H1 (cell line): Measurements from ENCODE around the gene GLIPR2. TPM values are rescaled to one million over a fixed set of nuclear protein-coding genes. Genes with fewer than 3 reads are reported as not detected.

ENCODE experiments used
- CREB1 ChIP-seq: IDR thresholded peaks from 2 replicates; pipeline ENCODE4 v1.6.1; 2012; ENCODE audit warnings: inconsistent platforms
- FOSL1 ChIP-seq: IDR thresholded peaks from 2 replicates; pipeline ENCODE4 v1.6.1; 2011; ENCODE audit warnings: mild to moderate bottlenecking, low read depth, low read length, moderate library complexity; ENCODE audit not compliant: insufficient read depth
- SIX5 ChIP-seq: IDR thresholded peaks from 2 replicates; pipeline ENCODE4 v1.6.1; 2011; ENCODE audit warnings: mild to moderate bottlenecking, low read depth, low read length
- TAF7 ChIP-seq: optimal IDR thresholded peaks from 2 replicates; pipeline ENCODE3; 2011; ENCODE audit warnings: low read depth, mild to moderate bottlenecking, inconsistent platforms, low read length, moderate library complexity, borderline replicate concordance
- YY1 ChIP-seq: IDR thresholded peaks from 2 replicates; pipeline ENCODE4 v1.6.1; 2011; ENCODE audit warnings: low read depth, mild to moderate bottlenecking, low read length
- polyA plus RNA-seq, 7 experiments: library from polyadenylated mRNA; depleted of rRNA in 3 of 7; stranded (reverse) in 5 of 7; unstranded in 2 of 7; fragments of >200 nt in 5 of 7; fragments of 200-250 nt in 2 of 7; gene quantifications; 1 replicate in 5 of 7; 2 replicates in 1 of 7; 4 replicates in 1 of 7; pipeline versions ENCODE4 v1.2.1 to v1.2.3, GENCODE V29; 2011 to 2013; ENCODE audit warnings: missing spikeins in 2 of 7, mixed read lengths in 2 of 7
- total RNA-seq: library from RNA; stranded (reverse); fragmentation: NEBNext Ultra II Directional; extraction: Animal tissue kit (Norgen Biotek cat#: 25700); gene quantifications from 2 replicates; pipeline ENCODE4 v1.2.1, GENCODE V29; 2021
- TF ChIP-seq, protein P1 (sequence below): fragments of 300-600 bp; sonication (generic); IDR thresholded peaks from 2 replicates; pipeline ENCODE4 v1.7.1; 2012; ENCODE audit warnings: low read length, moderate library complexity, mild to moderate bottlenecking, inconsistent platforms; ENCODE audit not compliant: insufficient replicate concordance
- TF ChIP-seq, protein P2 (sequence below): IDR thresholded peaks from 2 replicates; pipeline ENCODE4 v1.6.1; 2012; ENCODE audit warnings: inconsistent platforms

GLIPR2 gene
- total and polyA plus RNA-seq, 2 of the 8 experiments (the other 6 are each of a cell fraction or from before 2014, with no cell fraction given): 7.9 to 12.0 TPM

GRCh38 chr9:36154331-36154952 is 17.9 kb downstream of the GLIPR2 start (continued):
- TF ChIP-seq, protein P1, sequence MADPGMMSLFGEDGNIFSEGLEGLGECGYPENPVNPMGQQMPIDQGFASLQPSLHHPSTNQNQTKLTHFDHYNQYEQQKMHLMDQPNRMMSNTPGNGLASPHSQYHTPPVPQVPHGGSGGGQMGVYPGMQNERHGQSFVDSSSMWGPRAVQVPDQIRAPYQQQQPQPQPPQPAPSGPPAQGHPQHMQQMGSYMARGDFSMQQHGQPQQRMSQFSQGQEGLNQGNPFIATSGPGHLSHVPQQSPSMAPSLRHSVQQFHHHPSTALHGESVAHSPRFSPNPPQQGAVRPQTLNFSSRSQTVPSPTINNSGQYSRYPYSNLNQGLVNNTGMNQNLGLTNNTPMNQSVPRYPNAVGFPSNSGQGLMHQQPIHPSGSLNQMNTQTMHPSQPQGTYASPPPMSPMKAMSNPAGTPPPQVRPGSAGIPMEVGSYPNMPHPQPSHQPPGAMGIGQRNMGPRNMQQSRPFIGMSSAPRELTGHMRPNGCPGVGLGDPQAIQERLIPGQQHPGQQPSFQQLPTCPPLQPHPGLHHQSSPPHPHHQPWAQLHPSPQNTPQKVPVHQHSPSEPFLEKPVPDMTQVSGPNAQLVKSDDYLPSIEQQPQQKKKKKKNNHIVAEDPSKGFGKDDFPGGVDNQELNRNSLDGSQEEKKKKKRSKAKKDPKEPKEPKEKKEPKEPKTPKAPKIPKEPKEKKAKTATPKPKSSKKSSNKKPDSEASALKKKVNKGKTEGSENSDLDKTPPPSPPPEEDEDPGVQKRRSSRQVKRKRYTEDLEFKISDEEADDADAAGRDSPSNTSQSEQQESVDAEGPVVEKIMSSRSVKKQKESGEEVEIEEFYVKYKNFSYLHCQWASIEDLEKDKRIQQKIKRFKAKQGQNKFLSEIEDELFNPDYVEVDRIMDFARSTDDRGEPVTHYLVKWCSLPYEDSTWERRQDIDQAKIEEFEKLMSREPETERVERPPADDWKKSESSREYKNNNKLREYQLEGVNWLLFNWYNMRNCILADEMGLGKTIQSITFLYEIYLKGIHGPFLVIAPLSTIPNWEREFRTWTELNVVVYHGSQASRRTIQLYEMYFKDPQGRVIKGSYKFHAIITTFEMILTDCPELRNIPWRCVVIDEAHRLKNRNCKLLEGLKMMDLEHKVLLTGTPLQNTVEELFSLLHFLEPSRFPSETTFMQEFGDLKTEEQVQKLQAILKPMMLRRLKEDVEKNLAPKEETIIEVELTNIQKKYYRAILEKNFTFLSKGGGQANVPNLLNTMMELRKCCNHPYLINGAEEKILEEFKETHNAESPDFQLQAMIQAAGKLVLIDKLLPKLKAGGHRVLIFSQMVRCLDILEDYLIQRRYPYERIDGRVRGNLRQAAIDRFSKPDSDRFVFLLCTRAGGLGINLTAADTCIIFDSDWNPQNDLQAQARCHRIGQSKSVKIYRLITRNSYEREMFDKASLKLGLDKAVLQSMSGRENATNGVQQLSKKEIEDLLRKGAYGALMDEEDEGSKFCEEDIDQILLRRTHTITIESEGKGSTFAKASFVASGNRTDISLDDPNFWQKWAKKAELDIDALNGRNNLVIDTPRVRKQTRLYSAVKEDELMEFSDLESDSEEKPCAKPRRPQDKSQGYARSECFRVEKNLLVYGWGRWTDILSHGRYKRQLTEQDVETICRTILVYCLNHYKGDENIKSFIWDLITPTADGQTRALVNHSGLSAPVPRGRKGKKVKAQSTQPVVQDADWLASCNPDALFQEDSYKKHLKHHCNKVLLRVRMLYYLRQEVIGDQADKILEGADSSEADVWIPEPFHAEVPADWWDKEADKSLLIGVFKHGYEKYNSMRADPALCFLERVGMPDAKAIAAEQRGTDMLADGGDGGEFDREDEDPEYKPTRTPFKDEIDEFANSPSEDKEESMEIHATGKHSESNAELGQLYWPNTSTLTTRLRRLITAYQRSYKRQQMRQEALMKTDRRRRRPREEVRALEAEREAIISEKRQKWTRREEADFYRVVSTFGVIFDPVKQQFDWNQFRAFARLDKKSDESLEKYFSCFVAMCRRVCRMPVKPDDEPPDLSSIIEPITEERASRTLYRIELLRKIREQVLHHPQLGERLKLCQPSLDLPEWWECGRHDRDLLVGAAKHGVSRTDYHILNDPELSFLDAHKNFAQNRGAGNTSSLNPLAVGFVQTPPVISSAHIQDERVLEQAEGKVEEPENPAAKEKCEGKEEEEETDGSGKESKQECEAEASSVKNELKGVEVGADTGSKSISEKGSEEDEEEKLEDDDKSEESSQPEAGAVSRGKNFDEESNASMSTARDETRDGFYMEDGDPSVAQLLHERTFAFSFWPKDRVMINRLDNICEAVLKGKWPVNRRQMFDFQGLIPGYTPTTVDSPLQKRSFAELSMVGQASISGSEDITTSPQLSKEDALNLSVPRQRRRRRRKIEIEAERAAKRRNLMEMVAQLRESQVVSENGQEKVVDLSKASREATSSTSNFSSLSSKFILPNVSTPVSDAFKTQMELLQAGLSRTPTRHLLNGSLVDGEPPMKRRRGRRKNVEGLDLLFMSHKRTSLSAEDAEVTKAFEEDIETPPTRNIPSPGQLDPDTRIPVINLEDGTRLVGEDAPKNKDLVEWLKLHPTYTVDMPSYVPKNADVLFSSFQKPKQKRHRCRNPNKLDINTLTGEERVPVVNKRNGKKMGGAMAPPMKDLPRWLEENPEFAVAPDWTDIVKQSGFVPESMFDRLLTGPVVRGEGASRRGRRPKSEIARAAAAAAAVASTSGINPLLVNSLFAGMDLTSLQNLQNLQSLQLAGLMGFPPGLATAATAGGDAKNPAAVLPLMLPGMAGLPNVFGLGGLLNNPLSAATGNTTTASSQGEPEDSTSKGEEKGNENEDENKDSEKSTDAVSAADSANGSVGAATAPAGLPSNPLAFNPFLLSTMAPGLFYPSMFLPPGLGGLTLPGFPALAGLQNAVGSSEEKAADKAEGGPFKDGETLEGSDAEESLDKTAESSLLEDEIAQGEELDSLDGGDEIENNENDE: no peak
- TF ChIP-seq SIX5 (no peak), FOSL1 (no peak), YY1 (no peak), TAF7 (no peak), CREB1 (no peak)
- TF ChIP-seq, protein P2, sequence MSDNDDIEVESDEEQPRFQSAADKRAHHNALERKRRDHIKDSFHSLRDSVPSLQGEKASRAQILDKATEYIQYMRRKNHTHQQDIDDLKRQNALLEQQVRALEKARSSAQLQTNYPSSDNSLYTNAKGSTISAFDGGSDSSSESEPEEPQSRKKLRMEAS: no peak
